ENCODE measurements around the gene WDR27. TPM values are rescaled to one million over a fixed set of nuclear protein-coding genes. Genes with fewer than 3 reads are reported as not detected.

The WDR27 gene
- total RNA-seq, 4 donors from 2014 or later: 2.8 to 31.6 (median 4.0) TPM

DNA sequence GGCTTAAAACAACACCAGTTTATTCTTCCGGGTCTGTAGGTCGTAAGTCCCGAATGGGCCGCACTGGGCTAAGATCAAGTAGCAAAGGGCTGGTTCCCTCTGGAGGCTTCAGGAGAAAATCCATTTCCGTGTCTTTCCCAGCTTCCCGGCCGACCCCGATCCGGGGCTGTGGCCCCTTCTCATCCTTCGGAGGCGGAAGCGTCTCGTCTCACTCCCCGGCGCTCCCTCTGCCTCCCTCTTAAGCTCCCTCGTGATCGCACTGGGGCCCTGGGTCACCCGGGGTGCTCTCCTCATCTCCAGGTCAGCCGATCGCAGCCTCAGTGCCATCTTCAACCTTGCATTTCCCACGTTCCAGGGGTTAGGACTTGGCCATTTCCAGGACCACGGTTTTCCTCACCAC lies 199.4 kb downstream of the WDR27 start:
- DNase-seq (no peak), ATAC-seq (no peak)
- H3K4me1 ChIP-seq: no peaks in the 10 kb centered on the region
- TF ChIP-seq, protein P1, sequence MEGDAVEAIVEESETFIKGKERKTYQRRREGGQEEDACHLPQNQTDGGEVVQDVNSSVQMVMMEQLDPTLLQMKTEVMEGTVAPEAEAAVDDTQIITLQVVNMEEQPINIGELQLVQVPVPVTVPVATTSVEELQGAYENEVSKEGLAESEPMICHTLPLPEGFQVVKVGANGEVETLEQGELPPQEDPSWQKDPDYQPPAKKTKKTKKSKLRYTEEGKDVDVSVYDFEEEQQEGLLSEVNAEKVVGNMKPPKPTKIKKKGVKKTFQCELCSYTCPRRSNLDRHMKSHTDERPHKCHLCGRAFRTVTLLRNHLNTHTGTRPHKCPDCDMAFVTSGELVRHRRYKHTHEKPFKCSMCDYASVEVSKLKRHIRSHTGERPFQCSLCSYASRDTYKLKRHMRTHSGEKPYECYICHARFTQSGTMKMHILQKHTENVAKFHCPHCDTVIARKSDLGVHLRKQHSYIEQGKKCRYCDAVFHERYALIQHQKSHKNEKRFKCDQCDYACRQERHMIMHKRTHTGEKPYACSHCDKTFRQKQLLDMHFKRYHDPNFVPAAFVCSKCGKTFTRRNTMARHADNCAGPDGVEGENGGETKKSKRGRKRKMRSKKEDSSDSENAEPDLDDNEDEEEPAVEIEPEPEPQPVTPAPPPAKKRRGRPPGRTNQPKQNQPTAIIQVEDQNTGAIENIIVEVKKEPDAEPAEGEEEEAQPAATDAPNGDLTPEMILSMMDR (IDR thresholded peaks at IDR 0.05 in 4 of 5, conservative IDR thresholded peaks at IDR 0.05 in 1 of 5): no peak
- no peak for TF ChIP-seq POLR2A (IDR thresholded peaks at IDR 0.05)
- H3K27me3 ChIP-seq: no peaks in the 10 kb centered on the region
- intact Hi-C loops (cut with DNase I; ENCODE audit: low total_unique reads): no loop called here
- in situ Hi-C loops (cut with MboI; ENCODE audit: low sequenced_read_pairs in 4 of 4): loop anchor here in 1 of 4 donors (25.0 kb wide), 1 partner anchor 540 kb away; no protein-coding TSS in a partner anchor
- no peak overlapping the region for H3K4me3 ChIP-seq
- H3K36me3 ChIP-seq: no peaks in the 10 kb centered on the region
- H3K9me3 ChIP-seq: no peaks in the 10 kb centered on the region
- no peak overlapping the region for H3K27ac ChIP-seq

DNA sequence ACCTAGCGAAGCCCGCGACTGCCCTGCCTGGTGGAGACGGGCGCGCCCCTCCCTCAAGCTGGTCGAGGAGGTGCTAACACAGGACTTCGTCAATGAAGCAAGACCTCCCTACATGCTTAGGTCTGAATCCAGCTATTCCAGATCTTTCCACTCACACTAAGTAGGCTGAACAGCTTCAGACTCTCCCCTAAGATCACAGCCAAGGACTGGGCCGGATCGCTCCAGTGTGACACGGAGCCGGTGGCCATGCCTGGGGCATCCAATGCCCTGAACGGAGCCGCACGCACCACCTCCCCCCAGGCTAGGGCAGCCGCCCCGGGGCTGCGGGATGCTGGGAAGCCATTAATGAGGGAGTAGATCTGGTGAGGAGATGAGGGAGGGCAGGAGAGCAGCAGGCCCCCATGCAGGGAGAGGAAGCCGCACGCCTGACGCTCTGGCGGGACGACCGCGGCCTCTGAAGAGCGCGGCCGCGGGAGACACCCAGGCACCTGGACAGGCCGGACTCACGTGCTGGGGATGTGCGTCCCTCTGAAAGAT lies 200.0 kb downstream of the WDR27 start:
- intact Hi-C loops (cut with DNase I; ENCODE audit: low total_unique reads): no loop called here
- H3K4me3 ChIP-seq: no peak overlapping the region
- DNase-seq (no peak), ATAC-seq (no peak)
- H3K36me3 ChIP-seq: no peaks in the 10 kb centered on the region
- in situ Hi-C loops (cut with MboI; ENCODE audit: low sequenced_read_pairs in 4 of 4): loop anchor here in 1 of 4 donors (25.0 kb wide), 1 partner anchor 540 kb away; no protein-coding TSS in a partner anchor
- no peak for TF ChIP-seq POLR2A (IDR thresholded peaks at IDR 0.05)
- TF ChIP-seq, protein P1 (IDR thresholded peaks at IDR 0.05 in 4 of 5, conservative IDR thresholded peaks at IDR 0.05 in 1 of 5): no peak
- H3K27ac ChIP-seq: no peak overlapping the region
- no peaks in the 10 kb centered on the region for H3K9me3 ChIP-seq
- no peaks in the 10 kb centered on the region for H3K27me3 ChIP-seq
- no peaks in the 10 kb centered on the region for H3K4me1 ChIP-seq

DNA sequence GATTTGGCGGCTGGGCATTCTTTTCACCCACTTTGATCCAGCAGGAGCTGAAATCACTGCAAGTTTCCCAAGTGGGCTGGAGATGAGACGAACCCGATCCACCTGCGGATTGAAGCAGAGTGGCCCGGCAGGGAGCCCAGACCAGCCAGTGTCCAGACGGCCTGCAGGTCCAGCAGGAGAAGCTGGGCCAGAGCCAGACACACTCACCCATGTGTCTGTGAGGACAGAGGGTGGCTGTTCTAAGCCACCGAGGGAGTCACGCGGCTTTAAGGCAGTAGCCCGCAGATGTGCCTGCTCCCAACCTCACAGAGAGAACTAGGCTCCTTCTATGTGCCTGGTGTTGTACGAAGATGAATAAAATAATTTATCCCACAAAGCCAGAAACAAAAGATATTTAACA lies 200.7 kb downstream of the WDR27 start:
- Histone ChIP-seq H3K9me3 (no peaks in the 10 kb centered on the region), H3K36me3 (no peaks in the 10 kb centered on the region), H3K27me3 (no peaks in the 10 kb centered on the region), H3K4me1 (no peaks in the 10 kb centered on the region), H3K27ac (no peak overlapping the region), H3K4me3 (no peak overlapping the region)
- DNase-seq (no peak), ATAC-seq (no peak)
- intact Hi-C loops (cut with DNase I; ENCODE audit: low total_unique reads) (no loop called here), in situ Hi-C loops (cut with MboI; ENCODE audit: low sequenced_read_pairs in 4 of 4) (loop anchor here in 1 of 4 donors (25.0 kb wide), 1 partner anchor 539 kb away; no protein-coding TSS in a partner anchor)
- TF ChIP-seq, protein P1 (IDR thresholded peaks at IDR 0.05 in 4 of 5, conservative IDR thresholded peaks at IDR 0.05 in 1 of 5): no peak
- no peak for TF ChIP-seq POLR2A (IDR thresholded peaks at IDR 0.05)

DNA sequence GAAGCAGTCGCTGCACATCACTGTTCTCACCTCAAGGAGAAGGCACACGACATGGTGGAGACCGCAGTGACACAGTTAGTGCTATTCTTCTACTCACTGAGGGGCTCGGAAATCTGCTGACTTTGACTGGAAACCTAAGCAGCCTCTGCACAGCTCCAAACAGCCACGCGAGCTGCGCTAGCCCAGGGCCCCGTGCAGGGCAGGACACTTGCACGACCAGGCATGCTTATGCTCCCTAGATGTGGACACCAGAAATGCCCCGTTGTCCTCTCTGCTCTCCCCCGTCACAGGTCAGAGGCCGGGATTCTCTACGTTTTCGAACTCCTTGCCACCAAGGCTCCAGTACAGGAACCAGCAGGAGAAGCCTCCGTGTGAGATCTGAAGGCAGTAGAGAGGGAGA lies 201.1 kb downstream of the WDR27 start:
- Histone ChIP-seq H3K4me3 (no peak overlapping the region), H3K4me1 (no peaks in the 10 kb centered on the region), H3K9me3 (no peaks in the 10 kb centered on the region), H3K27me3 (no peaks in the 10 kb centered on the region), H3K36me3 (no peaks in the 10 kb centered on the region), H3K27ac (no peak overlapping the region)
- ATAC-seq (no peak), DNase-seq (no peak)
- in situ Hi-C loops (cut with MboI; ENCODE audit: low sequenced_read_pairs in 4 of 4): loop anchor here in 1 of 4 donors (25.0 kb wide), 1 partner anchor 538 kb away; no protein-coding TSS in a partner anchor
- TF ChIP-seq POLR2A (IDR thresholded peaks at IDR 0.05): no peak
- TF ChIP-seq, protein P1 (IDR thresholded peaks at IDR 0.05 in 4 of 5, conservative IDR thresholded peaks at IDR 0.05 in 1 of 5): no peak
- intact Hi-C loops (cut with DNase I; ENCODE audit: low total_unique reads): no loop called here

Data from gastrocnemius medialis (tissue), 4 donors.